ENCODE results near the gene GNAT1.
A peak's percentile ranks its signal among the peaks of the same experiment; 100 is the strongest.

Gene GNAT1

GRCh38 chr3:50246517-50246954 is 55.1 kb downstream of the GNAT1 start:
- peak overlapping the region; percentile 59 for H3K4me3 ChIP-seq (ENCODE audit: low read depth, low read length)
- TF ChIP-seq CTCF (IDR thresholded peaks at IDR 0.05; ENCODE audit: borderline replicate concordance, insufficient read depth, low read depth, low read length): no peak

Data from GM12875 (cell line).